Measurements from ENCODE around the gene VAMP8.
"Not testable (repeated sequence)": the region's sequence is repeated elsewhere in the genome, so short reads cannot be mapped to it uniquely, and the experiment has no call there.

Gene VAMP8

GRCh38 chr2:85577386-85578242, at the start of gene VAMP8:
VAMP8 (plus strand) TSS chr2:85577586; CDS start chr2:85577647, 61 bp downstream.
- peak; percentile 69 for DNase-seq

DNA sequence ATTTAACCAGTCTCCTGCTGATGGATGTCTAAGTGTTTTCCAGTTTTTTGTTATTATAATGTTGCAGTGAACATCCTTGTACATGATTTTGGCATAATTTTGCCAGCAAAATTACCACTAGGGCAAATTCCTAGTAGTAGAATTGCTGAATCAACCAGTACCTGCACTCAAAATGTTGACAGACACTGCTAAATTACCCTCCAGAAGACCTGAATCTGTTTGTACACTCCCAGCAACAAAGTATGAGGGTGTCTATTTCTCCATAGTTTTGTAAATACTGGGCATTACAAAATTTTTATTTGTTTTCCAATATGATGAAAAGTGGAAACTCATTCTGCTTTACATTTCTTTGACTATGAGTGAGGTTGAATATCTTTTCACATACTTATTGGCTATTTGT, 49.6 kb upstream of the VAMP8 start:
- no peak for DNase-seq

DNA sequence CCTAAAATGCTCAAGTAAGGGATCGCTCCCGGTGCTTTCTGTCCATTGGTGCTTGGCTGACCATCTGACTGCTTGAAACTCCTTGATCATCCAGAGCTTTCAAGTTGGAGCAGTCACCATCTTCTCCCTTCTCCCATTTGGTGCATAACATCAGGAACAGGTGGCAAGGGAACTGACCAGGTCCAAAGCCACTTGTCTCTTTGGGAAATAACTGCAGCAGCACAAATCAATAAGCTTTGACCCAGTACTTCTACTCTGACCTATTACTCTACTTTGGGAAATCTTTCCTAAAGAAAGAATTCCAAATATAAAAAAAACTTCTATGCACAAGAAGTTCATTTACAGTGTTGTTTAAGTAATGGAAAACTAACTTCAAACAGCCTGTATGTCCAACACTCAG, 49.0 kb upstream of the VAMP8 start:
- no peak for DNase-seq

- no peak for DNase-seq
These were observed 47.6 kb upstream of the VAMP8 start for GRCh38 chr2:85529809-85530208.

GRCh38 chr2:85531589-85531988, 45.8 kb upstream of the VAMP8 start:
- DNase-seq = no peak

- DNase-seq = no peak
These were observed 43.3 kb upstream of the VAMP8 start for GRCh38 chr2:85534099-85534498.

DNA sequence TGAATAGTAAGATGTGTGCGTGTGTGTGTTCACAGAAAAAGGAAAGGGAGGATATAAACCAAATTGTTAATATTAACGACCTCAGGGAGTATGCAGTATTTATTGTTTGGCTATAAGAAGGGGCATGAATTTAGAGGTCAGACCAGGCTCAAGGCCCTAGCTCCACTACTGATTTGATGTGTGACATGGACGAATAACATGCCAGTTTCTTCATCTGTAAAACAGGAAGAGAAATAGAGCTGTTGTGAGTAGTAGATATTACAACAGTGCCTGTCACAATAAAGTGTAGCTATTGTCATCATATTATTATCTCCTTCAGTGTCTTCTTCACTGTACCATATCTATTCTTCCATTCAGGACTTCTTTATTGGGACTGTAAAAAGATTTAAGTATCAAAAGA, 42.5 kb upstream of the VAMP8 start:
- no peak for DNase-seq

DNA sequence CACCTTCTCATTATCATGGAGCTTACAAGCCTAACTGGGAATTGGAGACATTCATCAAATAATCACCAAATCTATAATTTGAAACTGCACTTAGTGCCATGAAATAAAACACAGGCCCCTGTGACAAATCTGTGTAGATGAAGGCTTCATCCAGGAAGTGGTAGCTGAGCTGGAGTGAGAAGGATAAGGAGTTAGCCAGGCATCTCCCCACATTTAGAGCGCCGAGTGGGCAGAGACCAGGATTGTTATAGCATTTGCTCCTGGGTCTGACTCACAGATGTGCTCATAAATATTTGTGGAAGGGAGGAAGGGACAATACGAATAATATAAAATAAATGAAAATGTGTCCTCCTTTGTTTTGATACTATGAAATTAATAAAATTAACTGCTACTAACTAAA, 40.9 kb upstream of the VAMP8 start:
- DNase-seq = no peak

- no peak for DNase-seq
These were observed 39.5 kb upstream of the VAMP8 start for GRCh38 chr2:85537600-85538506.

GRCh38 chr2:85538507-85539360, 38.7 kb upstream of the VAMP8 start, which contains the start of gene MAT2A:
MAT2A (plus strand) TSS chr2:85539168; CDS start chr2:85539288, 120 bp downstream.
- peak; percentile 87 for DNase-seq

- peak; percentile 71 for DNase-seq
These were observed 37.8 kb upstream of the VAMP8 start for GRCh38 chr2:85539361-85540132.

DNA sequence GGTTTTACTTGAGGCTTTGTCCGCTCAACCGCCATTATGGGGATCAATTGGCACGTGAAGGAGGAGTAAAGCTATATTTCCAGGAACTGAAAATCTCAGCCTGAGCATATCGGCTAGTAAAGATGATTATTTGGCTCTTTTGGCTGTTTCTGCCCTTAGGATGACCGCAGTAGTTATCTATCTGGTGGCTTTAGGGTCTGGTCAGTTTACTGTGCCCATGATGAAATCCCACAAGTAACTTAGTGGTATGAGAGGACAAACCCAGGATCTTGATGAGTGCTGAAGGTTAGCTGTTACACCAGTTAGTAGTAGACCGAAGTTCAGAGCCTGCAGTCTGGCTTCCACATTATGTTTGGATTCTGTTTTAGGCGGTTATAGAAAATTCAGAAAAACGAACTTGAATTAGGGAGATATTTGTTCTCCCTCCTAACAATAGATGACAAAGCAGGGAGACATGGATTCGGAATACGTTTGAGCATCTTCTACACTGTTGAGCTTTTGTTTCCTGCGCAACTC, 37.2 kb upstream of the VAMP8 start:
- no peak for DNase-seq

DNA sequence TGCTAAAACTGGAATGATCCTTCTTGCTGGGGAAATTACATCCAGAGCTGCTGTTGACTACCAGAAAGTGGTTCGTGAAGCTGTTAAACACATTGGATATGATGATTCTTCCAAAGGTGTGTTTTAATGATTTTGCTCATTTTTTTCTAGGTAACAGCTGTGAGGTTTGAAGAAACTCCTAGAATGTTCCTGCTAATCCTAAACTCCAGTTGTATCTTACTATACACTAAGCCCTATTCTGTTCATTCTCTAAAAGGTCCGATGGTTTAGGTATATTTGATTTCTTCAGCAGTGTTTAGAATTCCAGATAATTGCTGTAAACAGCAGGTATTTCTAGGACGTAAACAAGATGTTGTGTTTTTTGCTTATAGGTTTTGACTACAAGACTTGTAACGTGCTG, 36.1 kb upstream of the VAMP8 start:
- no peak for DNase-seq

DNA sequence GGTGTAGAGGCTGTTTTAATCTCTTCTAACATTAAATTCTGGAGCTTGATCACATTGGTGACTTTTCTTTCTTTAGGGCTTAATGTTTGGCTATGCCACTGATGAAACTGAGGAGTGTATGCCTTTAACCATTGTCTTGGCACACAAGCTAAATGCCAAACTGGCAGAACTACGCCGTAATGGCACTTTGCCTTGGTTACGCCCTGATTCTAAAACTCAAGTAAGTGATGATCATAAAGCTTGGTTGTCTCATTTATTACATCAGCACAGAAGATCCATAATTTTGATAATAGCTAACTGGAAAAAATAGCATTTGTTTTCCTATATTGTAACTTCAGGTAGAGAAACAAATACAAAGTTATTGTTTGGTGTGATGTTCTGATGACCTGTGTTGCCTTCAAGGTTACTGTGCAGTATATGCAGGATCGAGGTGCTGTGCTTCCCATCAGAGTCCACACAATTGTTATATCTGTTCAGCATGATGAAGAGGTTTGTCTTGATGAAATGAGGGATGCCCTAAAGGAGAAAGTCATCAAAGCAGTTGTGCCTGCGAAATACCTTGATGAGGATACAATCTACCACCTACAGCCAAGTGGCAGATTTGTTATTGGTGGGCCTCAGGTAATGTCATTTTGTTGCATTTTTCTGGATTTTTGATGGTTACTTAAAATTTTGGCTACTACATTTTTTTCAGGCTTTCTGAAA, 35.5 kb upstream of the VAMP8 start:
- no peak for DNase-seq

DNA sequence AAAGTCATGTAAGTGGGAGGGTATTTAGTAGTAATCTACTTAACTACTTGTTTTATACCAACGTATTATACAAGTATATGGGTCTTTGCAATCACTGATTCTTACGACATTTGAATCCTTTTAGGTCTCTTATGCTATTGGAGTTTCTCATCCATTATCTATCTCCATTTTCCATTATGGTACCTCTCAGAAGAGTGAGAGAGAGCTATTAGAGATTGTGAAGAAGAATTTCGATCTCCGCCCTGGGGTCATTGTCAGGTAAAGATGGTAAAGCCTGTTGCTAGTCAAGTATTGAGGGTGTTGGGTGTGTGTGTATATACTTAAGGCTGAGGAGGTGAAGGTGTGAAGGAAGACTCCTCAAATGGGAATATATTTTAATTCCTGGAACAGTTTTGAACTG, 34.6 kb upstream of the VAMP8 start:
- no peak for DNase-seq

- DNase-seq = not testable (repeated sequence)
These were observed 33.1 kb upstream of the VAMP8 start for GRCh38 chr2:85544254-85544691.

DNA sequence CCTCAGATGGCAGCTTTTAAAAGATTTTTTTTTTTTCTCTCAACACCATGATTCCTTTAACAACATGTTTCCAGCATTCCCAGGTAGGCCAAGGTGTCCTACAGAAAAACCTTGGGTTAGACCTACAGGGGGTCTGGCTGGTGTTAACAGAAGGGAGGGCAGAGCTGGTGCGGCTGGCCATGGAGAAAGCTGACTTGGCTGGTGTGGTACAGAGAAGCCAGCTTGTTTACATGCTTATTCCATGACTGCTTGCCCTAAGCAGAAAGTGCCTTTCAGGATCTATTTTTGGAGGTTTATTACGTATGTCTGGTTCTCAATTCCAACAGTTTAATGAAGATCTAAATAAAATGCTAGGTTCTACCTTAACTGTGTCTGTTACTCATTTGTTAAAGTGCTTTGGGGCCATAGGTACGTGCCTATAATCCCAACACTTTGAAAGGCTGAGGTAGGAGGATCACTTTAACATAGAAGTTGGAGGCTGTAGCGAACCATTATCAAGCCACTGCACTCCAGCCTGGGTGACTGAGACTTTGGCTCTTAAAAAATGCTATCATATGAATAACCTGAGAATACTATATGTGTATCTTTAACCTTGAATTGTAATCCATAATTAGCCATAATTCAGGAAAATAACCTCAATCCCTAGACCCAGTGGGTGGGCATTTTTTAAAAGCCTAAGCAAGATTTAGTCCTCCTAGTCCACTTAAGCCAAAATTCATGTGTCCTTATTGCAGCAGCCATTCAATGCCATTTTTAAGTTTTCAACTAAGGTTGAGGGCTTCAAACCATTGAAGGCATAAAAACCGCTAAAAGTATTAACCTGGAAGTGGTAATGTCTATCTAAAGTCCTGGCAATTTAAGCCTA, 32.2 kb upstream of the VAMP8 start:
- not testable (repeated sequence) for DNase-seq

DNA sequence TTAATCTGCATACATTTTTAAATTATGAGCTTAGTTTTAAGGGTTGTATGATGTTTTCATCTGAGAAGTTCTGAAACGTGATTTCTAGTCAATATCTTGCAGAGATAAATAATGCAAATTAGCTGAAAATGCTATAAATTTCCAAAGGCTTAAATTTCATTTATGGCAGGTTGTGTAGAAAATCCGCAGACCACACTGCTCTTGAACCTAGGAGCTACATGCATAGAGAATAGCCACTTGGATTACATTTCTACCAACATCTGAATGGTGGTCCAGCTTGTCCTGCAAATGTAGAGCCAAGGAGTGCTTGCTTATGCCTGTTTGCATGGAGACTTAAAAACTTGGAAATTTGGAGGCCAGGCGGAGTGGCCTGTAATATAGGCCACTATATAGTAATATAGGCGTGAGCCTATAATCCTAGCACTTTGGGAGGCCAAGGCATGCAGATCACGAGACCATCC, 31.6 kb upstream of the VAMP8 start:
- DNase-seq = no peak

GRCh38 chr2:85547089-85547858, 30.1 kb upstream of the VAMP8 start:
- no peak for DNase-seq
